ENCODE results near the gene TBX2.
"Not testable (repeated sequence)": the region's sequence is repeated elsewhere in the genome, so short reads cannot be mapped to it uniquely, and the experiment has no call there.

TBX2 gene

GRCh38 chr17:61399131-61400065, at the start of gene TBX2:
Gene TBX2 (plus strand): TSS chr17:61399843. CDS start chr17:61400177, 334 bp downstream.
- peak; percentile 92 for DNase-seq

- DNase-seq: no peak
Measured at GRCh38 chr17:61351745-61352407, 47.8 kb upstream of the TBX2 start.

GRCh38 chr17:61352408-61352770, 47.3 kb upstream of the TBX2 start:
- no peak for DNase-seq

DNA sequence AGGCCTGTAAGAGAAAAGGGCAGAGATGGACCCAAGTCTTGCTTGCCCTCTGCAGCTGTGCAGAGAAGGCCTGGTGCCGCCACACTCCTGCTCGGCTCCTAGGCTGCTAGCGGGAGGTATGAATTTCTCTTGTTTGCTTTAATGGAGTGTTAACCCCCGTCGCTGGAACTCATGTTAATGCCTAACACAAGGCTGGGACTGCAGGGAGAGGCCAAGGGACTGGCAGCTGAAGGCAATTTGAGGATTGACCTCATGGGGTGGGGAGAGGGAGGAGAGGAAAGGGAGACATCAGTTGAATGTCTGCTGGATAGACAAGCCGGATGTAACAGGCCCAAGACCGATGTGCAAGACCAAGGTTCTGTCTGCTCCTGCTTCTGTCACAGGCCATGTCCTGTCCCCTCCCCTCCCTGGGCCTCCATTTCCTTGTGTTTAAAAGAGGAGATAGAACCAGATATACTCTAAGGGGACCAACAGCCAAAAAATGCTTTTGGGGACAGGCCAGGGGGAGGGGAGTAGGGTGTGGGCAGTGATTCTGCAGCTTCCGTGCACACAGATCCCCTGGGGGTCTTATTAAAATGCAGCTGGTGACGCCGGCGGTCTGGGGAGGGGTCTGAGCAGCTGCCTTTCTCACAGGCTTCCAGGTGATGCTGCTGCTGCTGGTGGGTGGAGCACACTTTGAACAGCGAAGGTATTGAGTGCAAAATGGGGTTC, 46.7 kb upstream of the TBX2 start:
- DNase-seq: no peak

DNA sequence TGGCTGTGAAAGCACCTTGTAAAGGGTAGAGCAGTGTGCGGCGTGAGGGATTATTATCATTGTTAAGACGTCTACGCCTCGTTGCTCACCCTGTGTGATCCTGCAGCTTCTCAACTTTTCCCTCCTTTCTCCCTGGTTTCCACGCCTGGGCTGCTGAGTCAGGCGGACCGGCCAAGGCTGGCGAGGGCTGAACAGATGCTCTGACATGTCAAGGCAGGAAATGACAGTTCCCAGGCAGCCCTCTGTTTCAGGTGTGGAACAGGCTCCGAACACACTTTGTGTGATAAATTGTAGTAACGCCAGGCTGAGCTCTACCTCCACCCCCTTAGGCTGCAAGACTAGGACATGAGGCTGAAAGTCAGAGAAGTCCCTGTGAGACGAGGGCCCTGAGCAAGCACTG, 46.0 kb upstream of the TBX2 start:
- no peak for DNase-seq

- DNase-seq: no peak
Measured at GRCh38 chr17:61354895-61355874, 44.5 kb upstream of the TBX2 start.

GRCh38 chr17:61357061-61357460, 42.6 kb upstream of the TBX2 start:
- not testable (repeated sequence) for DNase-seq

DNA sequence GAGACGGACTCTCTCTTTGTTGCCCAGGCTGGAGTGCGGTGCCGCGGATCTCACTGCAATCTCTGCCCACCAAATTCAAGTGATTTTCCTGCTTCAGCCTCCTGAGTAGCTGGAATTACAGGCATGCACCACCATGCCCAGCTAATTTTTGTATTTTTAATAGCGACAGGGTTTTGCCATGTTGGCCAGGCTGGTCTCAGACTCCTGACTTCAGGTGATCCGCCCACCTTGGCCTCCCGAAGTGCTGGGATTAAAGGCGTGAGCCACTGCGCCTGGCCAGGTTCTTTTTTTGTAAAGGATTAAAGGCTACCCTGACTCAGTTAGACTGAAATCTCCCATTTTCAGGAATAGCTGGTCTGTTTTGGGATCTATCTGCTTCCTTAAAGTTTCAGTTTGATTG, 40.1 kb upstream of the TBX2 start:
- DNase-seq: not testable (repeated sequence)

- no peak for DNase-seq
Measured at GRCh38 chr17:61360318-61360943, 39.2 kb upstream of the TBX2 start.

GRCh38 chr17:61361084-61361483, 38.6 kb upstream of the TBX2 start:
- DNase-seq: no peak

- no peak for DNase-seq
Measured at GRCh38 chr17:61362396-61362795, 37.2 kb upstream of the TBX2 start.

- no peak for DNase-seq
Measured at GRCh38 chr17:61362852-61363600, 36.6 kb upstream of the TBX2 start.

- no peak for DNase-seq
Measured at GRCh38 chr17:61363601-61364462, 35.8 kb upstream of the TBX2 start.

DNA sequence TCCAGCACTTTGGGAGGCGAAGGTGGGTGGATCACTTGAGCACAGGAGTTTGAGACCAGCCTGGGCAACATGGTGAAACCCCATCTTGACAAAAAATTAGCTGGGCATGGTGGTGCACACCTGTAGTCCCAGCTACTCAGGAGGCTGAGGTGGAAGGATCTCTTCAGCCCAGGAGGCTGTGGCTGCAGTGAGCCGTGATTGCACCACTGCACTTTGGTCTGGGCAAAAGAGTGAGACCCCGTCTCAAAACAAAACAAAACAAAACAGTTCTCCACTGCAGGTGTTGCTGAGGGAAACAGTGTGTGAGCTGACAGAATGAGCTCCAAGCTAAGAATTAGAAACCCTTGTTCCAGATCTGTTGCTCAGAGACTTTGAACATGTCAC, 35.2 kb upstream of the TBX2 start:
- DNase-seq: no peak

- no peak for DNase-seq
Measured at GRCh38 chr17:61366076-61366714, 33.4 kb upstream of the TBX2 start.

DNA sequence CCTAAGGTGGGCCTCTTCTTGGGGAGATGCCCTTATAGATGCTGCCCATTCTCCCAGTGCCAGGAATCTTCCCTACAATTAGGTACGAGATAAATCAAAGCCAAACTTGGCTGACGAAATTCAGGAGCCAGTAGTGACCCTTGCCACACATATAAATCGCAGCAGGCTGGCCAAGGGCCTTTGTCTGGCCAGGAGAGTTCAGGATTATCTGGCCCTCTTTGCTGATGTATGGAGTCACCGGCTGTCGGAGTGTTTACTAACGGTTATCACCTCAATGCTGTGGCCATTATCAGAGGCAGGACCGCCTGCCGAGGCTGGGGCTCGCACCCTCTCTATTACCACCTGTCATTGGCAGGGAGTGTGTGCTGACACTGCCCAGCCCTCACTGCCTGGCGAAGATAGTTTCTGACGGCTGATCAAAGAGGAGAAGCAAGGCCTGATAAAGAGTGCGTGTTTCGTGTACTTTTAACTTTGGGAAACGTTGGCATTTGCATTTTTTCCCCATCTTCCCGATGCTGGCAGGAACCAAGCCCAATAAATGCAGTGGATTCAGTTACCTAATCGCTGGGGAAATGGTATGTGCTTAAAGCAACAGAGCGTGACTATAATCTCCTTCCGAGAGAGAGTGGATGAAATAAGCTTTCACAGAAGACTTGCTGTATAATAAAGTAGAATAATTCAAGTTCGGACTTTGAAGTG, 32.8 kb upstream of the TBX2 start:
- no peak for DNase-seq

DNA sequence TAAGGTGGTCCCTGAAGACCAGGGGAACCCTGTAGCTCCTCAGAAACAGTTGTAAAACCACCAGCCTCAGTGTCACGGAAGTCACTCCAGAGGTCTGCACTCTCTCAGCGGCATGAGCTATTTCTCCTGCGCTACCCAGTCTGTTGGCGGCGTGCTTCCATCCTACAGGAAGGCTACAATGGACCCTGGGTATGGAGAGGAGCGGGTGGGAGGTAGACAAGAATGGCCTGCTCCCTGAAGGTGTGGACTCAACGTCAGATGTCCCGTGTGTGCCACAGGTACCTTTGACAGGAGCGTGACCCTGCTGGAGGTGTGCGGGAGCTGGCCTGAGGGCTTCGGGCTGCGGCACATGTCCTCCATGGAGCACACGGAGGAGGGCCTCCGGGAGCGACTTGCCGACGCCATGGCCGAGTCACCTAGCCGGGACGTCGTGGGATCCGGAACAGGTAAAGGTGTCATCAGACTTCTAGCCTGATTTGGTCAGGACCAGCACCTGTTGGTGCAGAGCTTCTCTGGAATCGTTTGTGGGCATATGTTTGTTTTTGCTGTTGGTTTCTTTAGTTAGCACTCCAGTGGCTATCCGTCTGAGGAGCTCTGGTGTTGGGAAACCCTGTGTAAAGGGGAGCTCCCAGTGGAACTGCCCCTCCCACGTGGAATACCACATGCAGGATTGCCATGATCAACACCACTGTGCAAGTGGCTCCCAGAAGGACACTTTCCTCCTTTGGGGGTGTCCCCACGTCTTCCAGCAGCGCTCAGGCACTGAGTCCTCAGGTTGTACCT, 31.4 kb upstream of the TBX2 start:
- DNase-seq: no peak

GRCh38 chr17:61368832-61369450, 30.7 kb upstream of the TBX2 start:
- no peak for DNase-seq

Data from femur (tissue), 1 donor.